GM23338 (cell line): ENCODE measurements around the gene TTC28. TPM values are rescaled to one million over a fixed set of nuclear protein-coding genes. Genes with fewer than 3 reads are reported as not detected.

ENCODE experiments used
- ATAC-seq: fragments of 200-7000 bp; cut with Tn5 transposase; 3 replicates; pipeline ENCODE4 v1.9.1; 2020
- DNase-seq: peaks from one replicate; pipeline ENCODE4 v3.0.0-alpha.2; 2015; ENCODE audit warnings: low spot score
- H2AFZ ChIP-seq: fragments of 200-600 bp; sonication (generic); 2 replicates; pipeline ENCODE4 v1.8.0; 2016; ENCODE audit warnings: antibody characterized with exemption, mild to moderate bottlenecking, moderate library complexity
- H3F3A ChIP-seq: fragments of 200-600 bp; sonication (generic); replicated peaks from 2 replicates; pipeline ENCODE4 v1.8.0; 2017; ENCODE audit warnings: antibody characterized with exemption, mixed run types, low read depth
- H3K27ac ChIP-seq: fragments of 200-600 bp; sonication (generic); 2 replicates; pipeline ENCODE4 v1.6.1; 2016; ENCODE audit warnings: low read depth
- H3K27me3 ChIP-seq: fragments of 200-600 bp; sonication (generic); 2 replicates; pipeline ENCODE4 v1.8.0; 2016; ENCODE audit warnings: mild to moderate bottlenecking, mixed run types, moderate library complexity; ENCODE audit not compliant: insufficient read depth
- H3K36me3 ChIP-seq: fragments of 200-600 bp; sonication (generic); 2 replicates; pipeline ENCODE4 v1.8.0; 2016; ENCODE audit warnings: mild to moderate bottlenecking; ENCODE audit not compliant: insufficient read depth
- H3K4me1 ChIP-seq: fragments of 200-600 bp; sonication (generic); 2 replicates; pipeline ENCODE4 v1.8.0; 2016; ENCODE audit warnings: mild to moderate bottlenecking, moderate library complexity; ENCODE audit not compliant: insufficient read depth
- H3K4me2 ChIP-seq: fragments of 200-600 bp; sonication (generic); 2 replicates; pipeline ENCODE4 v1.7.1; 2017; ENCODE audit warnings: mixed run types
- H3K4me3 ChIP-seq: fragments of 200-600 bp; sonication (generic); 2 replicates; pipeline ENCODE4 v1.6.1; 2016; ENCODE audit warnings: mixed run types
- H3K79me2 ChIP-seq: fragments of 200-600 bp; sonication (generic); replicated peaks from 2 replicates; pipeline ENCODE4 v1.8.0; 2017; ENCODE audit warnings: mild to moderate bottlenecking; ENCODE audit not compliant: insufficient read depth
- H3K9me2 ChIP-seq: fragments of 200-600 bp; sonication (generic); 2 replicates; pipeline ENCODE4 v1.8.0; 2017; ENCODE audit not compliant: insufficient read depth
- H4K20me1 ChIP-seq: fragments of 200-600 bp; sonication (generic); replicated peaks from 2 replicates; pipeline ENCODE4 v1.8.0; 2017; ENCODE audit warnings: mild to moderate bottlenecking; ENCODE audit not compliant: insufficient read depth
- H3K27ac Mint-ChIP-seq: 2 replicates; pipeline ENCODE4 v1.8.0; 2020; ENCODE audit warnings: inconsistent platforms, mild to moderate bottlenecking, moderate library complexity, mixed read lengths
- H3K27me3 Mint-ChIP-seq: 3 replicates; pipeline ENCODE4 v1.8.0; 2022; ENCODE audit warnings: low read depth, mild to moderate bottlenecking, moderate library complexity, mixed read lengths, inconsistent platforms; ENCODE audit not compliant: insufficient read depth, poor library complexity
- H3K36me3 Mint-ChIP-seq: 3 replicates; pipeline ENCODE4 v1.8.0; 2021; ENCODE audit warnings: low read depth, mild to moderate bottlenecking, inconsistent platforms, moderate library complexity, mixed read lengths
- H3K4me1 Mint-ChIP-seq: 3 replicates; pipeline ENCODE4 v1.8.0; 2020; ENCODE audit warnings: mild to moderate bottlenecking, inconsistent platforms, mixed read lengths
- H3K4me3 Mint-ChIP-seq: 3 replicates; pipeline ENCODE4 v1.8.0; 2021; ENCODE audit warnings: moderate library complexity, mild to moderate bottlenecking, inconsistent platforms, mixed read lengths
- H3K9me3 Mint-ChIP-seq: 3 replicates; pipeline ENCODE4 v1.8.0; 2020; ENCODE audit warnings: moderate library complexity, mild to moderate bottlenecking, inconsistent platforms, mixed read lengths
- CREB1 ChIP-seq: fragments of 250-450 bp; sonication (Bioruptor Pico); IDR thresholded peaks from 2 replicates; pipeline ENCODE4 v1.5.0; 2020; ENCODE audit warnings: low read depth, mild to moderate bottlenecking, moderate library complexity
- NANOG ChIP-seq: IDR thresholded peaks from 2 replicates; pipeline ENCODE4 v1.6.1; 2016; ENCODE audit warnings: antibody characterized with exemption, borderline replicate concordance
- ZNF114 ChIP-seq: fragments of 250-450 bp; sonication (Bioruptor Pico); IDR thresholded peaks from 2 replicates; pipeline ENCODE4 v1.5.0; 2020; ENCODE audit warnings: mild to moderate bottlenecking, moderate library complexity
- polyA plus RNA-seq: library from polyadenylated mRNA; unstranded; fragments of >200 nt; fragmentation: Nextera tagmentation; extraction: Ambion mirVana; gene quantifications from 2 replicates; pipeline ENCODE4 v1.2.1, GENCODE V29; 2016
- total RNA-seq: library from RNA; depleted of rRNA; stranded (reverse); fragments of >200 nt; shearing (Covaris generic); gene quantifications from 2 replicates; pipeline ENCODE4 v1.2.3, GENCODE V29; 2014
- TF ChIP-seq, protein P1 (sequence below), 2 experiments: fragments of 200-600 bp in 1 of 2; sonication (generic) in 1 of 2; conservative IDR thresholded peaks; 2 replicates each; pipeline versions ENCODE4 v1.5.1 to v1.6.1; 2016 to 2017; ENCODE audit warnings: antibody characterized with exemption in 2 of 2, low read depth in 2 of 2, mild to moderate bottlenecking in 2 of 2, moderate library complexity in 1 of 2
- TF ChIP-seq, protein P2 (sequence below): IDR thresholded peaks from one replicate; pipeline ENCODE4 v1.6.1; 2018; ENCODE audit warnings: antibody characterized with exemption; ENCODE audit not compliant: unreplicated experiment
- TF ChIP-seq, protein P3 (sequence below): IDR thresholded peaks from 2 replicates; pipeline ENCODE4 v1.6.1; 2016; ENCODE audit warnings: antibody characterized with exemption

TTC28 gene
- total and polyA plus RNA-seq, 2 experiments from 2014 or later, result 4.5 to 16.1 TPM

DNA sequence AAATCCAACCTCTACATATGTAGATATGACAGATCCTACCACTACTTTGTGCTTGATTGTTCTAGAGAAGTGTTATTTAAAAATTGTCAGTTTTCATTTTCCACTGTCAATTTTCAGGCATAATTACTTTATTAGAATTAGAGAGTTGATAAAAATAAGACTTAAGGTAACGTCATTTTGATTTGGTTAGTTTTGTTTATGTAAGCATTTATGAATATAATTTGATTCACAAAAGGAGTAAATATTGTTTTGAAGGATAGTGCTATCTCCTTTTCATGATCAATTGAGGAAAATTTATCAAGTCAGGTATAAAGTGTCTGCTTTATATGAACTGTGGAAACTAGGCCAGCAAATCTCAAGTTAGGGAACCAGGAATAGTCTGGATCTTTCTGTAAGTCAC, 718.0 kb downstream of the TTC28 start (continued):
- TF ChIP-seq, protein P1, sequence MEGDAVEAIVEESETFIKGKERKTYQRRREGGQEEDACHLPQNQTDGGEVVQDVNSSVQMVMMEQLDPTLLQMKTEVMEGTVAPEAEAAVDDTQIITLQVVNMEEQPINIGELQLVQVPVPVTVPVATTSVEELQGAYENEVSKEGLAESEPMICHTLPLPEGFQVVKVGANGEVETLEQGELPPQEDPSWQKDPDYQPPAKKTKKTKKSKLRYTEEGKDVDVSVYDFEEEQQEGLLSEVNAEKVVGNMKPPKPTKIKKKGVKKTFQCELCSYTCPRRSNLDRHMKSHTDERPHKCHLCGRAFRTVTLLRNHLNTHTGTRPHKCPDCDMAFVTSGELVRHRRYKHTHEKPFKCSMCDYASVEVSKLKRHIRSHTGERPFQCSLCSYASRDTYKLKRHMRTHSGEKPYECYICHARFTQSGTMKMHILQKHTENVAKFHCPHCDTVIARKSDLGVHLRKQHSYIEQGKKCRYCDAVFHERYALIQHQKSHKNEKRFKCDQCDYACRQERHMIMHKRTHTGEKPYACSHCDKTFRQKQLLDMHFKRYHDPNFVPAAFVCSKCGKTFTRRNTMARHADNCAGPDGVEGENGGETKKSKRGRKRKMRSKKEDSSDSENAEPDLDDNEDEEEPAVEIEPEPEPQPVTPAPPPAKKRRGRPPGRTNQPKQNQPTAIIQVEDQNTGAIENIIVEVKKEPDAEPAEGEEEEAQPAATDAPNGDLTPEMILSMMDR (conservative IDR thresholded peaks at IDR 0.05; ENCODE audit: low read depth in 2 of 2), result no peak
- TF ChIP-seq, protein P2, sequence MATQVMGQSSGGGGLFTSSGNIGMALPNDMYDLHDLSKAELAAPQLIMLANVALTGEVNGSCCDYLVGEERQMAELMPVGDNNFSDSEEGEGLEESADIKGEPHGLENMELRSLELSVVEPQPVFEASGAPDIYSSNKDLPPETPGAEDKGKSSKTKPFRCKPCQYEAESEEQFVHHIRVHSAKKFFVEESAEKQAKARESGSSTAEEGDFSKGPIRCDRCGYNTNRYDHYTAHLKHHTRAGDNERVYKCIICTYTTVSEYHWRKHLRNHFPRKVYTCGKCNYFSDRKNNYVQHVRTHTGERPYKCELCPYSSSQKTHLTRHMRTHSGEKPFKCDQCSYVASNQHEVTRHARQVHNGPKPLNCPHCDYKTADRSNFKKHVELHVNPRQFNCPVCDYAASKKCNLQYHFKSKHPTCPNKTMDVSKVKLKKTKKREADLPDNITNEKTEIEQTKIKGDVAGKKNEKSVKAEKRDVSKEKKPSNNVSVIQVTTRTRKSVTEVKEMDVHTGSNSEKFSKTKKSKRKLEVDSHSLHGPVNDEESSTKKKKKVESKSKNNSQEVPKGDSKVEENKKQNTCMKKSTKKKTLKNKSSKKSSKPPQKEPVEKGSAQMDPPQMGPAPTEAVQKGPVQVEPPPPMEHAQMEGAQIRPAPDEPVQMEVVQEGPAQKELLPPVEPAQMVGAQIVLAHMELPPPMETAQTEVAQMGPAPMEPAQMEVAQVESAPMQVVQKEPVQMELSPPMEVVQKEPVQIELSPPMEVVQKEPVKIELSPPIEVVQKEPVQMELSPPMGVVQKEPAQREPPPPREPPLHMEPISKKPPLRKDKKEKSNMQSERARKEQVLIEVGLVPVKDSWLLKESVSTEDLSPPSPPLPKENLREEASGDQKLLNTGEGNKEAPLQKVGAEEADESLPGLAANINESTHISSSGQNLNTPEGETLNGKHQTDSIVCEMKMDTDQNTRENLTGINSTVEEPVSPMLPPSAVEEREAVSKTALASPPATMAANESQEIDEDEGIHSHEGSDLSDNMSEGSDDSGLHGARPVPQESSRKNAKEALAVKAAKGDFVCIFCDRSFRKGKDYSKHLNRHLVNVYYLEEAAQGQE, result no peak

DNA sequence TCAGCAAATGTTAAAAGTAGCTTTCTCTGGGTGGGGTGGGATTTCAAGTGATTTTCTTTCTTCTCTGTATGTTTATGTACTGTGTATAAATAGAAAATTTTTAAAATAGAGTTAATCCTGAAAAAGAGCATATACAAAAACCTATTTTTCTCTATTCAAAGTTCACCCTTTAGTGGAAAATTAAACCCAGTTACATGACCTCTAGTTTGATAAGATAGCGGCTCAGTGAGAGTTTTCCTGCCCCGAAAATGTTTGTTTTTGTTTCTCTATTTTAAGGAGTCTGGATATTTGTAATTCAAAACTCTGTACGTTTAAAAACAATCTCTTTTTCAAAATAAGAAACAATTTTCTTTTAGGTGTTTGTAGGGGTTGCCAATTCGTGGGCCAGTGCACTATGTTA, 718.5 kb downstream of the TTC28 start:
- H3K27me3 ChIP-seq, result no peaks in the 10 kb centered on the region
- H4K20me1 ChIP-seq, result no peaks in the 10 kb centered on the region
- no peak overlapping the region for H2AFZ ChIP-seq
- H3K36me3 ChIP-seq, result no peaks in the 10 kb centered on the region
- no peak for DNase-seq
- H3K27ac ChIP-seq, result no peak overlapping the region
- Mint-ChIP-seq H3K4me1 (peaks cover 28% of the 10 kb centered on the region), H3K36me3 (peaks cover 6% of the 10 kb centered on the region; the same call in 1 of the 3 replicates), H3K27ac (no peak overlapping the region), H3K4me3 (no peak overlapping the region), H3K9me3 (peaks cover 5% of the 10 kb centered on the region; the same call in 2 of the 3 replicates), H3K27me3 (peaks cover 2% of the 10 kb centered on the region)
- no peak for TF ChIP-seq ZNF114
- no peak for TF ChIP-seq NANOG
- TF ChIP-seq, protein P3, sequence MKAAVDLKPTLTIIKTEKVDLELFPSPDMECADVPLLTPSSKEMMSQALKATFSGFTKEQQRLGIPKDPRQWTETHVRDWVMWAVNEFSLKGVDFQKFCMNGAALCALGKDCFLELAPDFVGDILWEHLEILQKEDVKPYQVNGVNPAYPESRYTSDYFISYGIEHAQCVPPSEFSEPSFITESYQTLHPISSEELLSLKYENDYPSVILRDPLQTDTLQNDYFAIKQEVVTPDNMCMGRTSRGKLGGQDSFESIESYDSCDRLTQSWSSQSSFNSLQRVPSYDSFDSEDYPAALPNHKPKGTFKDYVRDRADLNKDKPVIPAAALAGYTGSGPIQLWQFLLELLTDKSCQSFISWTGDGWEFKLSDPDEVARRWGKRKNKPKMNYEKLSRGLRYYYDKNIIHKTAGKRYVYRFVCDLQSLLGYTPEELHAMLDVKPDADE, result no peak
- no peak for TF ChIP-seq CREB1 (CRISPR knock-in tag)
- TF ChIP-seq, protein P2, result no peak
- no peak overlapping the region for H3K4me3 ChIP-seq
- no peaks in the 10 kb centered on the region for H3K79me2 ChIP-seq
- H3K4me2 ChIP-seq, result no peak overlapping the region
- no peaks in the 10 kb centered on the region for H3K9me2 ChIP-seq
- peaks cover 10% of the 10 kb centered on the region; the same call in 1 of the 2 replicates for H3K4me1 ChIP-seq
- no peak for ATAC-seq
- no peaks in the 10 kb centered on the region for H3F3A ChIP-seq
